Prostate gland (tissue), 2 donors: ENCODE data around the gene DNAJB12.
A peak's percentile ranks its signal among the peaks of the same experiment; 100 is the strongest.

Source experiments
- CTCF ChIP-seq, 4 experiments: fragments of 200-600 bp in 2 of 4; fragments of 450-650 bp in 2 of 4; sonication (generic) in 2 of 4; IDR thresholded peaks; 1 replicate in 3 of 4; 2 replicates in 1 of 4; pipeline ENCODE4 v1.5.1; 2016 to 2019; ENCODE audit warnings: antibody characterized with exemption in 4 of 4, mild to moderate bottlenecking in 2 of 4, moderate library complexity in 2 of 4
- POLR2A ChIP-seq: fragments of 450-650 bp; IDR thresholded peaks from one replicate; pipeline ENCODE4 v1.6.1; 2016; ENCODE audit warnings: antibody characterized with exemption, mild to moderate bottlenecking

GRCh38 chr10:72297805-72298591 lies 56.7 kb downstream of the DNAJB12 start:
- peak; percentile 92 for TF ChIP-seq POLR2A
- TF ChIP-seq CTCF (IDR thresholded peaks at IDR 0.05): peak in 1 of 4 experiments; percentile 9
